ENCODE measurements around the gene PAQR5. TPM values are rescaled to one million over a fixed set of nuclear protein-coding genes. Genes with fewer than 3 reads are reported as not detected.

Gene PAQR5
- total RNA-seq, 1 experiment from 2014 or later, result 2.0 TPM

DNA sequence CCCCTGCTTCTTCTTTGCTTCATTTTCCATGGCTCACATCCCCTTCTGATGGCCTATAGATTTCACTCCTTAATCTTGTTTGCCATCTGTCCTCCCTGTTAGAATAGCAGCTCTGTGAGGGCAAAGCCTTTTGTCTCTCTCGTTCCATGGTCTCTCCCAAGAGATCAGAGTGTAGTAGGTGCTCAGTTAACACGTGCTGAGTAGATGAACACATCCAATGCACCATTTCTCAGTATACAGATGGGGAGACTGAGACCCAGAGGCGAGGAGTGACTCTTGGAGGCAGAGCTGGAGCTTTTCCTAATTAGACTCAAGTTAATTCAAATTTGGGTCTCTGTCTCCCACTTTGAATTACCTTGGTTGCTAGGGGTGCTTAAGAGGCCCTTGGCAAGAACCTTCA is 4.2 kb downstream of the PAQR5 start:
- BruUV-seq (replicated peaks), result no TSS peak
- Histone ChIP-seq H3K27ac (ENCODE audit: low read length) (no peak overlapping the region), H3K9me3 (ENCODE audit: control insufficient read depth, insufficient read depth, low read depth, low read length) (no peaks in the 10 kb centered on the region), H3K36me3 (ENCODE audit: control insufficient read depth, insufficient read depth, low read length) (no peaks in the 10 kb centered on the region), H3K27me3 (ENCODE audit: control insufficient read depth, insufficient read depth, low read length) (peaks cover 5% of the 10 kb centered on the region), H3K4me1 (ENCODE audit: control insufficient read depth, insufficient read depth, low read length) (peaks cover 12% of the 10 kb centered on the region; the same call in 1 of the 2 replicates), H3K4me3 (ENCODE audit: low read depth in 2 of 2, low read length in 2 of 2) (no peak overlapping the region)
- no peak for DNase-seq (ENCODE audit: low read depth, low spot score)
- ATAC-seq, result no peak
- intact Hi-C loops (cut with micrococcal nuclease; ENCODE audit: unreplicated experiment) (no loop called here), in situ Hi-C loops (cut with HindIII; ENCODE audit: low pct_unique_long_range_greater_than_20kb, low sequenced_read_pairs) (no loop called here)
- ChIA-PET CTCF (no interaction called here), POLR2A (no interaction called here)
- TF ChIP-seq SIN3A (IDR thresholded peaks at IDR 0.05; ENCODE audit: borderline replicate concordance, insufficient read depth, low read depth, low read length) (no peak), POLR2AphosphoS5 (IDR thresholded peaks at IDR 0.05; ENCODE audit: low read depth, low read length) (no peak), TCF7L2 (IDR thresholded peaks at IDR 0.05; ENCODE audit: low read depth, low read length) (no peak)
- TF ChIP-seq, protein P1, sequence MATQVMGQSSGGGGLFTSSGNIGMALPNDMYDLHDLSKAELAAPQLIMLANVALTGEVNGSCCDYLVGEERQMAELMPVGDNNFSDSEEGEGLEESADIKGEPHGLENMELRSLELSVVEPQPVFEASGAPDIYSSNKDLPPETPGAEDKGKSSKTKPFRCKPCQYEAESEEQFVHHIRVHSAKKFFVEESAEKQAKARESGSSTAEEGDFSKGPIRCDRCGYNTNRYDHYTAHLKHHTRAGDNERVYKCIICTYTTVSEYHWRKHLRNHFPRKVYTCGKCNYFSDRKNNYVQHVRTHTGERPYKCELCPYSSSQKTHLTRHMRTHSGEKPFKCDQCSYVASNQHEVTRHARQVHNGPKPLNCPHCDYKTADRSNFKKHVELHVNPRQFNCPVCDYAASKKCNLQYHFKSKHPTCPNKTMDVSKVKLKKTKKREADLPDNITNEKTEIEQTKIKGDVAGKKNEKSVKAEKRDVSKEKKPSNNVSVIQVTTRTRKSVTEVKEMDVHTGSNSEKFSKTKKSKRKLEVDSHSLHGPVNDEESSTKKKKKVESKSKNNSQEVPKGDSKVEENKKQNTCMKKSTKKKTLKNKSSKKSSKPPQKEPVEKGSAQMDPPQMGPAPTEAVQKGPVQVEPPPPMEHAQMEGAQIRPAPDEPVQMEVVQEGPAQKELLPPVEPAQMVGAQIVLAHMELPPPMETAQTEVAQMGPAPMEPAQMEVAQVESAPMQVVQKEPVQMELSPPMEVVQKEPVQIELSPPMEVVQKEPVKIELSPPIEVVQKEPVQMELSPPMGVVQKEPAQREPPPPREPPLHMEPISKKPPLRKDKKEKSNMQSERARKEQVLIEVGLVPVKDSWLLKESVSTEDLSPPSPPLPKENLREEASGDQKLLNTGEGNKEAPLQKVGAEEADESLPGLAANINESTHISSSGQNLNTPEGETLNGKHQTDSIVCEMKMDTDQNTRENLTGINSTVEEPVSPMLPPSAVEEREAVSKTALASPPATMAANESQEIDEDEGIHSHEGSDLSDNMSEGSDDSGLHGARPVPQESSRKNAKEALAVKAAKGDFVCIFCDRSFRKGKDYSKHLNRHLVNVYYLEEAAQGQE (IDR thresholded peaks at IDR 0.05; ENCODE audit: insufficient read depth in 1 of 2, low read depth in 2 of 2, low read length in 1 of 2), result no peak
- TF ChIP-seq, protein P2, sequence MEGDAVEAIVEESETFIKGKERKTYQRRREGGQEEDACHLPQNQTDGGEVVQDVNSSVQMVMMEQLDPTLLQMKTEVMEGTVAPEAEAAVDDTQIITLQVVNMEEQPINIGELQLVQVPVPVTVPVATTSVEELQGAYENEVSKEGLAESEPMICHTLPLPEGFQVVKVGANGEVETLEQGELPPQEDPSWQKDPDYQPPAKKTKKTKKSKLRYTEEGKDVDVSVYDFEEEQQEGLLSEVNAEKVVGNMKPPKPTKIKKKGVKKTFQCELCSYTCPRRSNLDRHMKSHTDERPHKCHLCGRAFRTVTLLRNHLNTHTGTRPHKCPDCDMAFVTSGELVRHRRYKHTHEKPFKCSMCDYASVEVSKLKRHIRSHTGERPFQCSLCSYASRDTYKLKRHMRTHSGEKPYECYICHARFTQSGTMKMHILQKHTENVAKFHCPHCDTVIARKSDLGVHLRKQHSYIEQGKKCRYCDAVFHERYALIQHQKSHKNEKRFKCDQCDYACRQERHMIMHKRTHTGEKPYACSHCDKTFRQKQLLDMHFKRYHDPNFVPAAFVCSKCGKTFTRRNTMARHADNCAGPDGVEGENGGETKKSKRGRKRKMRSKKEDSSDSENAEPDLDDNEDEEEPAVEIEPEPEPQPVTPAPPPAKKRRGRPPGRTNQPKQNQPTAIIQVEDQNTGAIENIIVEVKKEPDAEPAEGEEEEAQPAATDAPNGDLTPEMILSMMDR (IDR thresholded peaks at IDR 0.05), result no peak

DNA sequence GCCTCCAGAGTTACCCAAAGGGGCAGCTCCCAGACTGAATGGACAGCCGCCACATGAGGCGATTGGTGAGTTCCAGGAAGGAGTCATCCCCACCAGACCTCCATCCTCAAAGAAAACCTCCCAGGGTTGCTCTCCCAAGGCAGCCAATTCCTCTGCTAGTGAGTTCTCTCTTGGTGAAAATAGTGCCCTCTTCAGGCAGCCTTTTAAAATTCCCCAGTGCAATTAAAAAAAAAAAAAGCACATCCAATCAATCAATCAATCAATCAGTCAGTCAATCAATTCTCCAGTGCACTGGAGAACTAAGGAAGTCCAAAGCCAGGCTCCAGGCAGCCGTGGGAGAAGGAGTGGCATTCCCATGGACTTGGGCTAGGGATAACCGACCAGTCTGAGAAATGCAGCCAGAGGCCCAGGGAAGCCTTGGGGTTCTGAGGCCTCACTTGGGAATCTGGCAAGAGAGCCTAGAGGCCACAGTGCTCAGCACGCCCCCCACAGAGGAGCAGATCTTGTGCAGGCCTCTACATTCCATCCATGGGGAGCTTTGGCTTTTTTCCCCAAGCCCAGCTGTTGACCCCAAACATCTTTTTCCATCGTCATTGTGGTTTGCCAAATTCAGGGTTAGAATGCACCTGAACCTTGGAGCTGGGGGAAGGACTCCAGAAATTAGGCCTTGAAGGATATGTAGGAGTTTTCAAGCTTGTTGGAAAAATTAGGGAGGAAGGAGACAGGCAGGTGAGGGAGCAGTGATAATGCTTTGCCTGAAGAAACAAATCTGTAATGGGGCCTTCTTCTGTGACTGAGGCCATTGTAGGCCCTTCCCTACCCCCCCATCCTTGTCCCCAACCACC is 4.8 kb downstream of the PAQR5 start:
- Histone ChIP-seq H3K4me1 (ENCODE audit: control insufficient read depth, insufficient read depth, low read length) (peaks cover 12% of the 10 kb centered on the region; the same call in 1 of the 2 replicates), H3K9me3 (ENCODE audit: control insufficient read depth, insufficient read depth, low read depth, low read length) (no peaks in the 10 kb centered on the region), H3K4me3 (ENCODE audit: low read depth in 2 of 2, low read length in 2 of 2) (no peak overlapping the region), H3K27me3 (ENCODE audit: control insufficient read depth, insufficient read depth, low read length) (peaks cover 5% of the 10 kb centered on the region), H3K27ac (ENCODE audit: low read length) (no peak overlapping the region), H3K36me3 (ENCODE audit: control insufficient read depth, insufficient read depth, low read length) (no peaks in the 10 kb centered on the region)
- no peak for ATAC-seq
- intact Hi-C loops (cut with micrococcal nuclease; ENCODE audit: unreplicated experiment) (no loop called here), in situ Hi-C loops (cut with HindIII; ENCODE audit: low pct_unique_long_range_greater_than_20kb, low sequenced_read_pairs) (no loop called here)
- ChIA-PET POLR2A (no interaction called here), CTCF (interaction anchor here (0.6 to 0.7 kb wide), 2 partner anchors 29 to 100 kb away, joined by 4 read pairs; no protein-coding TSS in a partner anchor)
- no peak for DNase-seq (ENCODE audit: low read depth, low spot score)
- TF ChIP-seq, protein P2 (IDR thresholded peaks at IDR 0.05), result no peak; the same call in 1 of the 2 replicates
- TF ChIP-seq, protein P1 (IDR thresholded peaks at IDR 0.05; ENCODE audit: insufficient read depth in 1 of 2, low read depth in 2 of 2, low read length in 1 of 2), result no peak
- TF ChIP-seq TCF7L2 (IDR thresholded peaks at IDR 0.05; ENCODE audit: low read depth, low read length) (no peak), POLR2AphosphoS5 (IDR thresholded peaks at IDR 0.05; ENCODE audit: low read depth, low read length) (no peak), SIN3A (IDR thresholded peaks at IDR 0.05; ENCODE audit: borderline replicate concordance, insufficient read depth, low read depth, low read length) (no peak)
- BruUV-seq (replicated peaks), result no TSS peak
